ENCODE measurements around the gene CLCN6.

CLCN6 gene

GRCh38 chr1:11825131-11825530, 19.1 kb downstream of the CLCN6 start:
- no peak overlapping the region for H3K27ac ChIP-seq
- TF ChIP-seq ZFX (IDR thresholded peaks at IDR 0.05) (no peak), CTCF (conservative IDR thresholded peaks at IDR 0.05) (no peak)

GRCh38 chr1:11826946-11827345, 21.0 kb downstream of the CLCN6 start:
- TF ChIP-seq ZFX (IDR thresholded peaks at IDR 0.05) (no peak), CTCF (conservative IDR thresholded peaks at IDR 0.05) (no peak)
- no peak overlapping the region for H3K27ac ChIP-seq

GRCh38 chr1:11828511-11828910, 22.5 kb downstream of the CLCN6 start:
- TF ChIP-seq ZFX (IDR thresholded peaks at IDR 0.05) = no peak
- no peak for TF ChIP-seq CTCF (conservative IDR thresholded peaks at IDR 0.05)

GRCh38 chr1:11831945-11832725, 26.1 kb downstream of the CLCN6 start:
- no peak overlapping the region for H3K27ac ChIP-seq
- no peak for TF ChIP-seq ZFX (IDR thresholded peaks at IDR 0.05)
- no peak for TF ChIP-seq CTCF (conservative IDR thresholded peaks at IDR 0.05)

More at GRCh38 chr1:11828511-11828910, 22.5 kb downstream of the CLCN6 start:
- no peak overlapping the region for H3K27ac ChIP-seq

- H3K27ac ChIP-seq = no peak overlapping the region
- no peak for TF ChIP-seq ZFX (IDR thresholded peaks at IDR 0.05)
Measured at GRCh38 chr1:11833497-11833896, 27.5 kb downstream of the CLCN6 start.

- TF ChIP-seq ZFX (IDR thresholded peaks at IDR 0.05) (no peak), CTCF (conservative IDR thresholded peaks at IDR 0.05) (no peak)
- H3K27ac ChIP-seq = no peak overlapping the region
Measured at GRCh38 chr1:11833900-11834299, 27.9 kb downstream of the CLCN6 start.

- no peak overlapping the region for H3K27ac ChIP-seq
- TF ChIP-seq ZFX (IDR thresholded peaks at IDR 0.05) (no peak), CTCF (conservative IDR thresholded peaks at IDR 0.05) (no peak)
Measured at GRCh38 chr1:11835441-11836225, 29.6 kb downstream of the CLCN6 start.

All from C4-2B (cell line).